SK-N-SH treated with all-trans-retinoic acid at 6 μM for 48 hours (cell line): ENCODE measurements around the gene FNDC4.

Source experiments
- ARNTL ChIP-seq: fragments of 450-650 bp; formaldehyde crosslinking; IDR thresholded peaks from 2 replicates; pipeline ENCODE4 v1.5.0; 2020; ENCODE audit warnings: low read depth, mild to moderate bottlenecking, moderate library complexity, borderline replicate concordance
- CREB5 ChIP-seq: fragments of 250-450 bp; sonication (Bioruptor Pico); IDR thresholded peaks from 2 replicates; pipeline ENCODE4 v1.5.1; 2020; ENCODE audit warnings: low read depth, mild to moderate bottlenecking, moderate library complexity
- CSRNP3 ChIP-seq: fragments of 250-450 bp; sonication (Bioruptor Pico); IDR thresholded peaks from 2 replicates; pipeline ENCODE4 v1.5.1; 2021; ENCODE audit warnings: mild to moderate bottlenecking, moderate library complexity
- GLIS3 ChIP-seq: fragments of 250-450 bp; sonication (Bioruptor Pico); IDR thresholded peaks from 2 replicates; pipeline ENCODE4 v1.5.0; 2020; ENCODE audit warnings: mild to moderate bottlenecking, moderate library complexity
- ISL1 ChIP-seq: fragments of 250-450 bp; sonication (Bioruptor Pico); IDR thresholded peaks from 2 replicates; pipeline ENCODE4 v2.1.2; 2022; ENCODE audit warnings: mild to moderate bottlenecking, moderate library complexity
- OSR1 ChIP-seq: fragments of 250-450 bp; sonication (Bioruptor Pico); IDR thresholded peaks from 2 replicates; pipeline ENCODE4 v1.8.0; 2022; ENCODE audit warnings: moderate library complexity, mild to moderate bottlenecking, inconsistent platforms
- TCF4 ChIP-seq: fragments of 250-450 bp; sonication (Bioruptor Pico); IDR thresholded peaks from 2 replicates; pipeline ENCODE4 v1.8.0; 2021; ENCODE audit warnings: mild to moderate bottlenecking, moderate library complexity, borderline replicate concordance
- ZNF565 ChIP-seq: fragments of 450-650 bp; formaldehyde crosslinking; conservative IDR thresholded peaks from 2 replicates; pipeline ENCODE4 v1.5.0; 2020; ENCODE audit warnings: low read depth, mild to moderate bottlenecking, moderate library complexity
- ZNF70 ChIP-seq: fragments of 450-650 bp; formaldehyde crosslinking; IDR thresholded peaks from 2 replicates; pipeline ENCODE4 v1.5.0; 2020; ENCODE audit warnings: mild to moderate bottlenecking, moderate library complexity

- TF ChIP-seq ISL1 = no peak
- no peak for TF ChIP-seq ZNF565 (CRISPR knock-in tag)
- no peak for TF ChIP-seq ARNTL
- TF ChIP-seq CSRNP3 (CRISPR knock-in tag) = no peak
- no peak for TF ChIP-seq TCF4 (CRISPR knock-in tag)
- TF ChIP-seq CREB5 (CRISPR knock-in tag) = no peak
- TF ChIP-seq GLIS3 (CRISPR knock-in tag) = no peak
- no peak for TF ChIP-seq OSR1 (CRISPR knock-in tag)
- TF ChIP-seq ZNF70 (CRISPR knock-in tag) = no peak
Observed at GRCh38 chr2:27464443-27464842, 30.6 kb downstream of the FNDC4 start.
